LoVo (cell line): Measurements from ENCODE around the gene C10orf88.

Experiments
- DNase-seq: peaks from one replicate; pipeline ENCODE4 v3.0.0-alpha.2; 2016; ENCODE audit warnings: low spot score

C10orf88 gene

GRCh38 chr10:122953902-122954730, at the start of gene C10orf88:
C10orf88 (minus strand) TSS chr10:122954227; CDS start chr10:122954178, 49 bp downstream.
- peak; percentile 99 for DNase-seq

GRCh38 chr10:123001370-123001769, 47.3 kb upstream of the C10orf88 start:
- no peak for DNase-seq

GRCh38 chr10:123000155-123000554, 46.1 kb upstream of the C10orf88 start:
- no peak for DNase-seq

GRCh38 chr10:122999347-122999746, 45.3 kb upstream of the C10orf88 start:
- no peak for DNase-seq

- DNase-seq, result no peak
These were observed 44.9 kb upstream of the C10orf88 start for GRCh38 chr10:122998934-122999333.

- no peak for DNase-seq
These were observed 44.4 kb upstream of the C10orf88 start for GRCh38 chr10:122998360-122998917.

- DNase-seq, result no peak
These were observed 43.8 kb upstream of the C10orf88 start for GRCh38 chr10:122997864-122998263.

GRCh38 chr10:122995936-122996335, 41.9 kb upstream of the C10orf88 start:
- no peak for DNase-seq

GRCh38 chr10:122993797-122994336, 39.8 kb upstream of the C10orf88 start:
- no peak for DNase-seq

GRCh38 chr10:122992031-122992585, 38.1 kb upstream of the C10orf88 start:
- DNase-seq, result no peak

- no peak for DNase-seq
These were observed 36.3 kb upstream of the C10orf88 start for GRCh38 chr10:122990278-122990677.

- no peak for DNase-seq
These were observed 34.5 kb upstream of the C10orf88 start for GRCh38 chr10:122988501-122988900.

GRCh38 chr10:122986335-122986734, 32.3 kb upstream of the C10orf88 start:
- DNase-seq, result no peak

GRCh38 chr10:122984708-122985107, 30.7 kb upstream of the C10orf88 start:
- no peak for DNase-seq

GRCh38 chr10:122983898-122984297, 29.9 kb upstream of the C10orf88 start:
- no peak for DNase-seq

- peak; percentile 40 for DNase-seq
These were observed 27.0 kb upstream of the C10orf88 start for GRCh38 chr10:122981066-122981464.

- DNase-seq, result peak; percentile 90
These were observed 26.4 kb upstream of the C10orf88 start, which contains the start of gene PSTK for GRCh38 chr10:122980209-122981065. PSTK (plus strand) TSS chr10:122980401; CDS start chr10:122980480, 79 bp downstream.

GRCh38 chr10:122974543-122975064, 20.6 kb upstream of the C10orf88 start:
- no peak for DNase-seq

GRCh38 chr10:122974023-122974422, 20.0 kb upstream of the C10orf88 start:
- no peak for DNase-seq

- DNase-seq, result no peak
These were observed 14.7 kb upstream of the C10orf88 start for GRCh38 chr10:122968698-122969097.

GRCh38 chr10:122966879-122967278, 12.9 kb upstream of the C10orf88 start:
- DNase-seq, result no peak

- DNase-seq, result no peak
These were observed 8.4 kb upstream of the C10orf88 start for GRCh38 chr10:122962405-122962804.
